HEK293T (cell line): ENCODE measurements around the gene LAMB1.

Experiments
- ARNT ChIP-seq: fragments of 450-650 bp; IDR thresholded peaks from 2 replicates; pipeline ENCODE4 v1.6.1; 2017; ENCODE audit warnings: mild to moderate bottlenecking
- BHLHE40 ChIP-seq: fragments of 450-650 bp; IDR thresholded peaks from 2 replicates; pipeline ENCODE4 v1.6.1; 2016; ENCODE audit warnings: mild to moderate bottlenecking, moderate library complexity, borderline replicate concordance
- FOXK2 ChIP-seq: fragments of 450-650 bp; IDR thresholded peaks from 2 replicates; pipeline ENCODE4 v1.6.1; 2016; ENCODE audit warnings: mild to moderate bottlenecking
- FOXM1 ChIP-seq: fragments of 450-650 bp; IDR thresholded peaks from 2 replicates; pipeline ENCODE4 v1.6.1; 2017; ENCODE audit warnings: mild to moderate bottlenecking, borderline replicate concordance
- HDGF ChIP-seq: fragments of 450-650 bp; IDR thresholded peaks from 2 replicates; pipeline ENCODE4 v1.6.1; 2017; ENCODE audit warnings: antibody characterized with exemption, borderline replicate concordance
- NFRKB ChIP-seq: fragments of 450-650 bp; IDR thresholded peaks from 2 replicates; pipeline ENCODE4 v1.6.1; 2016; ENCODE audit warnings: mild to moderate bottlenecking, moderate library complexity
- SP1 ChIP-seq: fragments of 450-650 bp; IDR thresholded peaks from 2 replicates; pipeline ENCODE4 v1.6.1; 2017

- TF ChIP-seq NFRKB: no peak
- TF ChIP-seq HDGF: no peak
- no peak for TF ChIP-seq FOXK2
- TF ChIP-seq ARNT: no peak
- TF ChIP-seq FOXM1: no peak
- no peak for TF ChIP-seq BHLHE40
- TF ChIP-seq SP1: no peak
Observed at GRCh38 chr7:107989618-107990373, 13.2 kb downstream of the LAMB1 start.
